Mesendoderm (in vitro differentiated cells): ENCODE results near the gene MTIF2.
"Not testable (repeated sequence)": the region's sequence is repeated elsewhere in the genome, so short reads cannot be mapped to it uniquely, and the experiment has no call there.

ENCODE experiments used
- DNase-seq: peaks from one replicate; pipeline ENCODE4 v3.0.0; 2013
- H2AK5ac ChIP-seq: 2 replicates; pipeline ENCODE4 v1.6.1; 2013; ENCODE audit warnings: low read length, inconsistent platforms
- H2BK120ac ChIP-seq: 2 replicates; pipeline ENCODE4 v1.6.1; 2013; ENCODE audit warnings: low read depth, mild to moderate bottlenecking, low read length, moderate library complexity, mixed read lengths
- H2BK15ac ChIP-seq: replicated peaks from 2 replicates; pipeline ENCODE4 v1.6.1; 2013; ENCODE audit warnings: low read depth, mild to moderate bottlenecking, moderate library complexity
- H2BK5ac ChIP-seq: 2 replicates; pipeline ENCODE4 v1.6.1; 2013; ENCODE audit warnings: low read length, inconsistent platforms
- H3K18ac ChIP-seq: 2 replicates; pipeline ENCODE4 v1.6.1; 2013; ENCODE audit warnings: mild to moderate bottlenecking, low read length, mixed read lengths
- H3K23ac ChIP-seq: one replicate; pipeline ENCODE4 v1.6.1; 2013; ENCODE audit warnings: low read length
- H3K27ac ChIP-seq: 2 replicates; pipeline ENCODE4 v1.5.1; 2013; ENCODE audit warnings: low read depth, mild to moderate bottlenecking, inconsistent platforms, low read length, moderate library complexity
- H3K27me3 ChIP-seq: 2 replicates; pipeline ENCODE4 v1.6.1; 2013; ENCODE audit warnings: low read length, control low read depth, mild to moderate bottlenecking, inconsistent platforms; ENCODE audit not compliant: insufficient read depth, poor library complexity
- H3K36me3 ChIP-seq: 2 replicates; pipeline ENCODE4 v1.6.1; 2013; ENCODE audit warnings: low read length, inconsistent platforms; ENCODE audit not compliant: control insufficient read depth, insufficient read depth
- H3K4ac ChIP-seq: one replicate; pipeline ENCODE4 v1.6.1; 2013; ENCODE audit warnings: low read depth, mild to moderate bottlenecking, low read length, moderate library complexity
- H3K4me1 ChIP-seq: 2 replicates; pipeline ENCODE4 v1.6.1; 2013; ENCODE audit warnings: low read depth, low read length, inconsistent platforms; ENCODE audit not compliant: control insufficient read depth
- H3K4me2 ChIP-seq: 2 replicates; pipeline ENCODE4 v1.6.1; 2013; ENCODE audit warnings: low read length
- H3K4me3 ChIP-seq: 2 replicates; pipeline ENCODE4 v1.5.1; 2013; ENCODE audit warnings: mild to moderate bottlenecking, low read length
- H3K56ac ChIP-seq: one replicate; pipeline ENCODE4 v1.6.1; 2013; ENCODE audit warnings: low read length
- H3K79me1 ChIP-seq: 2 replicates; pipeline ENCODE4 v1.6.1; 2013; ENCODE audit warnings: low read length, inconsistent platforms
- H3K79me2 ChIP-seq: 2 replicates; pipeline ENCODE4 v1.6.1; 2013; ENCODE audit warnings: mild to moderate bottlenecking, low read length; ENCODE audit not compliant: control insufficient read depth, insufficient read depth
- H3K9ac ChIP-seq: 2 replicates; pipeline ENCODE4 v1.6.1; 2013; ENCODE audit warnings: low read length, inconsistent platforms
- H4K5ac ChIP-seq: one replicate; pipeline ENCODE4 v1.6.1; 2013; ENCODE audit warnings: low read length
- H4K8ac ChIP-seq: one replicate; pipeline ENCODE4 v1.6.1; 2013; ENCODE audit warnings: low read depth, mild to moderate bottlenecking, control low read depth, low read length, moderate library complexity
- WGBS: extraction: QIAGEN DNeasy Blood & Tissue Kit; methylation state at CpG from one replicate; pipeline ENCODE4 v1.1.7; 2013; ENCODE audit warnings: low lambda C conversion rate, missing lambda C conversion rate; ENCODE audit not compliant: insufficient coverage; ENCODE audit errors: extremely low coverage; 5-methylcytosine and 5-hydroxymethylcytosine counted together

The MTIF2 gene

GRCh38 chr2:55213822-55214221 lies 55.2 kb downstream of the MTIF2 start:
- Histone ChIP-seq H3K23ac (no peak overlapping the region), H2BK5ac (no peak overlapping the region), H3K27me3 (no peaks in the 10 kb centered on the region), H4K8ac (no peak overlapping the region), H3K18ac (no peak overlapping the region), H3K4me1 (no peaks in the 10 kb centered on the region), H4K5ac (no peak overlapping the region), H3K36me3 (no peaks in the 10 kb centered on the region), H3K4me3 (no peak overlapping the region), H3K4me2 (no peak overlapping the region), H2AK5ac (no peak overlapping the region), H2BK120ac (no peak overlapping the region), H3K4ac (no peak overlapping the region), H3K9ac (no peak overlapping the region), H3K27ac (no peak overlapping the region), H3K79me1 (no peaks in the 10 kb centered on the region), H2BK15ac (no peak overlapping the region), H3K56ac (no peak overlapping the region), H3K79me2 (no peaks in the 10 kb centered on the region)
- DNase-seq = peak; percentile 18

- H3K56ac ChIP-seq = no peak overlapping the region
- no peak overlapping the region for H3K4me3 ChIP-seq
- H2AK5ac ChIP-seq = no peak overlapping the region
- H3K79me1 ChIP-seq = no peaks in the 10 kb centered on the region
- H2BK5ac ChIP-seq = no peak overlapping the region
- no peak for DNase-seq
- no peaks in the 10 kb centered on the region for H3K27me3 ChIP-seq
- no peaks in the 10 kb centered on the region for H3K79me2 ChIP-seq
- H3K9ac ChIP-seq = no peak overlapping the region
- H2BK15ac ChIP-seq = no peak overlapping the region
- no peaks in the 10 kb centered on the region for H3K36me3 ChIP-seq
- no peak overlapping the region for H4K5ac ChIP-seq
- no CpG with 5 or more reads among the region's 2 CpGs for WGBS
- no peak overlapping the region for H2BK120ac ChIP-seq
- H3K4me2 ChIP-seq = no peak overlapping the region
- no peak overlapping the region for H3K18ac ChIP-seq
- H3K27ac ChIP-seq = no peak overlapping the region
- no peak overlapping the region for H3K4ac ChIP-seq
- H3K4me1 ChIP-seq = no peaks in the 10 kb centered on the region
- no peak overlapping the region for H4K8ac ChIP-seq
- H3K23ac ChIP-seq = no peak overlapping the region
Observed at GRCh38 chr2:55204950-55205349, 64.1 kb downstream of the MTIF2 start.

- DNase-seq = no peak
- H2BK15ac ChIP-seq = no peak overlapping the region
- no peaks in the 10 kb centered on the region for H3K79me2 ChIP-seq
- no peaks in the 10 kb centered on the region for H3K36me3 ChIP-seq
- no peak overlapping the region for H3K23ac ChIP-seq
- no peak overlapping the region for H3K4me2 ChIP-seq
- no CpG with 5 or more reads among the region's 3 CpGs for WGBS
- H3K4me1 ChIP-seq = no peaks in the 10 kb centered on the region
- H3K4me3 ChIP-seq = no peak overlapping the region
- H3K27me3 ChIP-seq = no peaks in the 10 kb centered on the region
- H3K56ac ChIP-seq = no peak overlapping the region
- no peak overlapping the region for H3K27ac ChIP-seq
- H2BK120ac ChIP-seq = no peak overlapping the region
- H3K9ac ChIP-seq = no peak overlapping the region
- no peak overlapping the region for H3K18ac ChIP-seq
- no peak overlapping the region for H2AK5ac ChIP-seq
- H4K8ac ChIP-seq = no peak overlapping the region
- H3K79me1 ChIP-seq = no peaks in the 10 kb centered on the region
- no peak overlapping the region for H2BK5ac ChIP-seq
- H4K5ac ChIP-seq = no peak overlapping the region
- H3K4ac ChIP-seq = no peak overlapping the region
Observed at GRCh38 chr2:55204536-55204935, 64.5 kb downstream of the MTIF2 start.

DNA sequence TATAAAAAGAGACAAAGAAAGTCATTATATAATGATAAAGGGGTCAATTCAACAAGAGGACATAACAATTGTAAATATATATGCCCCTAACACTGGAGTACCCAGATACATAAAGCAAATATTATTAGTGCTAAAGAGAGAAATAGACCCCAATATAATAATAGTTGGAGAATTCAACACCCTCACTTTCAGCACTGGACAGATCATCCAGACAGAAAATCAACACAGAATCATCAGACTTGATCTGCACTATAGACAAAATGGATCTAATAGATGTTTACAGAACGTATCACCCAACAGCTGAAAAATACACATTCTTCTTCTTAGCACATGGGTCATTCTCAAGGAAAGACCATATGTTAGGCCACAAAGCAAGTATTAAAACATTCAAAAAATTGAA lies 68.6 kb downstream of the MTIF2 start:
- Histone ChIP-seq H2BK15ac (no peak overlapping the region), H3K27me3 (no peaks in the 10 kb centered on the region), H3K4me3 (no peak overlapping the region), H3K4me1 (no peaks in the 10 kb centered on the region), H3K9ac (no peak overlapping the region), H4K5ac (no peak overlapping the region), H3K23ac (no peak overlapping the region), H2BK120ac (no peak overlapping the region), H2AK5ac (no peak overlapping the region), H3K4ac (no peak overlapping the region), H3K79me2 (no peaks in the 10 kb centered on the region), H3K36me3 (no peaks in the 10 kb centered on the region), H2BK5ac (no peak overlapping the region), H3K4me2 (no peak overlapping the region), H3K18ac (no peak overlapping the region), H4K8ac (no peak overlapping the region), H3K79me1 (no peaks in the 10 kb centered on the region), H3K27ac (no peak overlapping the region), H3K56ac (no peak overlapping the region)
- no peak for DNase-seq
- WGBS = no CpG with 5 or more reads among the region's 1 CpG

DNA sequence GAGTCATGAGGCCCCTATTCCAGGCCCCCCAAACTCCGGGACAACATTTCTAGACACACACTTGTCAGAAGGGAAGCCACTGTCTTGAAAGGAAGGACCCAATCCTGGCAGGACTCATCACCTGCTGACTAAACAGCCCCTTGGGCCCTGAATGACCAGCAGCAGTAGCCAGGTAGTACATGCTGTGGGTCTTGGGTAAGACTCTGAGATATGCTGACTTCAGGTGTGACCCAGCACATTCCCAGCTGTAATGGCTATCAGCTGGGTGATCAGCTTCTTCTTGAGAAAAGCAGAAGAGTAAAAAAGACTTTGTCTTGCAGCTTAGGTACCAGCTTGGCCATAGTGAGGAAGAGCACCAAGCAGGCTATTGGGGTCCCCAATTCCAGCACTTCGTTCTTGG lies 72.5 kb downstream of the MTIF2 start:
- Histone ChIP-seq H2BK5ac (no peak overlapping the region), H2BK120ac (no peak overlapping the region), H3K27ac (no peak overlapping the region), H3K4me1 (no peaks in the 10 kb centered on the region), H3K36me3 (no peaks in the 10 kb centered on the region), H3K4me2 (no peak overlapping the region), H4K5ac (no peak overlapping the region), H3K9ac (no peak overlapping the region), H4K8ac (no peak overlapping the region), H3K56ac (no peak overlapping the region), H3K27me3 (no peaks in the 10 kb centered on the region), H3K4ac (no peak overlapping the region), H2BK15ac (no peak overlapping the region), H3K23ac (no peak overlapping the region), H2AK5ac (no peak overlapping the region), H3K79me2 (no peaks in the 10 kb centered on the region), H3K79me1 (no peaks in the 10 kb centered on the region), H3K4me3 (no peak overlapping the region), H3K18ac (no peak overlapping the region)
- no CpG with 5 or more reads among the region's 2 CpGs for WGBS
- DNase-seq = no peak

- H3K79me1 ChIP-seq, H3K27me3 ChIP-seq, DNase-seq, H3K36me3 ChIP-seq, H3K9ac ChIP-seq, H3K79me2 ChIP-seq, H3K4me1 ChIP-seq, H2AK5ac ChIP-seq, H3K18ac ChIP-seq, H3K23ac ChIP-seq, H3K27ac ChIP-seq, H2BK120ac ChIP-seq, H3K4me2 ChIP-seq, H3K56ac ChIP-seq, H3K4me3 ChIP-seq, H2BK5ac ChIP-seq, H4K8ac ChIP-seq, H2BK15ac ChIP-seq, H3K4ac ChIP-seq, H4K5ac ChIP-seq: not testable (repeated sequence)
- no CpG with 5 or more reads among the region's 2 CpGs for WGBS
Observed at GRCh38 chr2:55191888-55192287, 77.1 kb downstream of the MTIF2 start.
